Renal cortical epithelial cell (primary cell): ENCODE measurements around the gene FCF1. TPM values are rescaled to one million over a fixed set of nuclear protein-coding genes. Genes with fewer than 3 reads are reported as not detected.

ENCODE experiments used
- DNase-seq: peaks from one replicate; pipeline ENCODE4 v3.0.0-alpha.2; 2011; ENCODE audit warnings: low read depth
- total RNA-seq: library from RNA; depleted of rRNA; stranded (reverse); fragments of >200 nt; gene quantifications from 2 replicates; pipeline ENCODE4 v1.2.3, GENCODE V29; 2014

The FCF1 gene
- total RNA-seq, 1 donor from 2014 or later: 66.0 TPM

- DNase-seq: peak; percentile 40
These were observed 51.0 kb downstream of the FCF1 start for GRCh38 chr14:74763803-74764531.

- no peak for DNase-seq
These were observed 52.8 kb downstream of the FCF1 start for GRCh38 chr14:74765721-74766120.

- DNase-seq: no peak
These were observed 58.5 kb downstream of the FCF1 start for GRCh38 chr14:74771399-74771798.

GRCh38 chr14:74784634-74785033 is 71.7 kb downstream of the FCF1 start:
- DNase-seq: no peak

- DNase-seq: no peak
These were observed 72.2 kb downstream of the FCF1 start for GRCh38 chr14:74785056-74785613.

- DNase-seq: no peak
These were observed 73.9 kb downstream of the FCF1 start for GRCh38 chr14:74786796-74787315.

Other genes starting within 250 kb of the FCF1 start
- gene NPC2, start 219.8 kb upstream of the FCF1 start, total RNA-seq: 209 and 247 TPM in 2 replicates
- gene ISCA2, start 219.4 kb upstream of the FCF1 start, total RNA-seq: 14.9 and 15.5 TPM in 2 replicates
- gene LTBP2, start 100.9 kb upstream of the FCF1 start, total RNA-seq: 42.4 and 68.2 TPM in 2 replicates
- gene AREL1, start 64 bp upstream of the FCF1 start, total RNA-seq: 40.1 and 64.6 TPM in 2 replicates
- gene YLPM1, start 50.2 kb downstream of the FCF1 start, total RNA-seq: 12.3 and 76.1 TPM in 2 replicates
- gene PROX2, start 163.0 kb downstream of the FCF1 start, total RNA-seq: not detected in 2 replicates
- 76.4 and 126 TPM in 2 replicates for gene DLST, start 168.8 kb downstream of the FCF1 start, total RNA-seq
- 7.9 and 17.7 TPM in 2 replicates for gene RPS6KL1, start 210.1 kb downstream of the FCF1 start, total RNA-seq
- gene PGF, start 242.5 kb downstream of the FCF1 start, total RNA-seq: 0.35 and 0.69 TPM in 2 replicates